Peyer's patch (tissue), 4 donors: ENCODE results near the gene ARHGAP23.
"Not testable (repeated sequence)": the region's sequence is repeated elsewhere in the genome, so short reads cannot be mapped to it uniquely, and the experiment has no call there.

ENCODE experiments used
- CTCF ChIP-seq, 6 experiments: fragments of 450-650 bp in 4 of 6; fragments of 200-600 bp in 2 of 6; sonication (generic) in 1 of 6; IDR thresholded peaks; one replicate each; pipeline ENCODE4 v1.5.1; 2017 to 2019; ENCODE audit warnings: antibody characterized with exemption in 6 of 6, mild to moderate bottlenecking in 3 of 6, moderate library complexity in 1 of 6
- POLR2A ChIP-seq, 2 donors: fragments of 450-650 bp; IDR thresholded peaks; one replicate each; pipeline ENCODE4 v1.5.1; 2017; ENCODE audit warnings: antibody characterized with exemption in 2 of 2, mild to moderate bottlenecking in 2 of 2, moderate library complexity in 2 of 2

GRCh38 chr17:38528141-38528540 lies 99.9 kb downstream of the ARHGAP23 start:
- TF ChIP-seq CTCF, POLR2A (IDR thresholded peaks at IDR 0.05): not testable (repeated sequence)
